ENCODE measurements around the gene CFAP61.

Gene CFAP61

DNA sequence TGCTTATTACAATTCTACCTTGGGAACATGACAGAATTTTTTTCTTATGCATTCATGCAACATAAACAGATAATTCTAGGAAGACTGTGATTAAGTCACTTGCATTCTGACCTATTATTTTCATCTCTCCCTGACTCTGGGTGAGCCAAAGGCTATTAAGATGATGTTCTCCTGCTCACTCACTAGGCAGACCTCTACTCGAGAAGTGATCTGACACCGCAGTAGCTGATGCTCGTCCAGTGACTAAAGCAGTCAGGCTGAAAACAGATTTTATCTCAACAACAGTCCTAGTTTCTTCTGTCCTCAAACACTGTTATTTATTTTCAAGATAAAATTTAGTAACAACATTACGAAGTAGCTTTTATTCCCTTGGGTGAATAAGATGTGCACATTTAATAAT is 17.8 kb upstream of the CFAP61 start:
- no peak for DNase-seq

DNA sequence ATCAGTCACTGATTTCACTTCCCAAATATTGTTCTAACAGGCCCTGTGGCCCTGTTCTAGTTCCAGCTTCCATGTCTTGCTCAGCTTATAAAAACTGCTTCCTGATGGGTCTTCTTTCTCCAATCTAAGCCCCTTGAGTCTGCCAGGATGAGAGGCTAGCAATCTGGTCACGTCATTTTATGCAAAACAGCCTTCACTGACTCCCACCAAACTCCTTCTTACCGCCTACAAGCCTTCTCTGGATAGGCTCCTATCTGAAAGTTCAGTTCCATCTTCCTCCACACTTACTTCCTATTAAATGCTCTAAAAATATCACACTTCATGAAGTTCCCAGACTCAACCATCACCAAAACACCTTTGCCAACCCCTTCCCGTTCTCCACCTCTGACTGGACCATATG is 15.6 kb upstream of the CFAP61 start:
- no peak for DNase-seq

DNA sequence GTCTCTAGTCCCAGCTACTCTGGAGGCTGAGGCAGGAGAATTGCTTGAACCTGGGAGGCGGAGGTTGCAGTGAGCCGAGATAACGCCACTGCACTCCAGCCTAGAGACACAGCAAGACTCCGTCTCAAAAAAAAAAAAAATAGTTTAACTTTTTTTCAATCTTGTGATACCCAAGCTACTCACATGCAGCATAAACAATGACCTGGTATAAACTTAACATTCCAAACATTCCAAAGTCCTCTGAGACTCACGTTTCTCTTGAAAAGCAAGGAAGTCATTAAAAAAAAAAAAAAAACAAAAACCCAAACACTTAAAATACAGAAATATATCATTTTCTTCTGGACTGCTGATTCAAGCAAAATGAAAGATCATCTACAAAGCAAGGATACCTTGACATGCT is 14.4 kb upstream of the CFAP61 start:
- DNase-seq, result no peak

DNA sequence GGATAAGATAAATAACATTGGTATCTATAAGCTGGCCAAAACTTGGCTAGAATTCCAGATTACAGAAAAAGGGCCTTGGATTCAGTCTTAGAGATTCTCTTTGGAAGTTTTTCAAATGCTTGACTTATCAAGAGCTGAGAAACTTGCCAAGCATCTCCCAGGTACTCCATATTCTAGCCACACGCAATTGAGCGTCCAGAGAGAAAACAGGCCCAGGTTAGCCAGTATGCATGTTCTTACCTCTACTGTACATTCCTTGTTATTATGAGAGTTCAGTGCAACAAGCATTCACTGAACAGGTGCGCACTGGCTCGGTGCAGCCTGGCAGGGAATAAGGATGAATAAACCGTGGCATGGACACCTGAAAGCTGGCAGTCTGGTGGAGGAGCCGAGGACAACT is 13.7 kb upstream of the CFAP61 start:
- DNase-seq, result no peak

DNA sequence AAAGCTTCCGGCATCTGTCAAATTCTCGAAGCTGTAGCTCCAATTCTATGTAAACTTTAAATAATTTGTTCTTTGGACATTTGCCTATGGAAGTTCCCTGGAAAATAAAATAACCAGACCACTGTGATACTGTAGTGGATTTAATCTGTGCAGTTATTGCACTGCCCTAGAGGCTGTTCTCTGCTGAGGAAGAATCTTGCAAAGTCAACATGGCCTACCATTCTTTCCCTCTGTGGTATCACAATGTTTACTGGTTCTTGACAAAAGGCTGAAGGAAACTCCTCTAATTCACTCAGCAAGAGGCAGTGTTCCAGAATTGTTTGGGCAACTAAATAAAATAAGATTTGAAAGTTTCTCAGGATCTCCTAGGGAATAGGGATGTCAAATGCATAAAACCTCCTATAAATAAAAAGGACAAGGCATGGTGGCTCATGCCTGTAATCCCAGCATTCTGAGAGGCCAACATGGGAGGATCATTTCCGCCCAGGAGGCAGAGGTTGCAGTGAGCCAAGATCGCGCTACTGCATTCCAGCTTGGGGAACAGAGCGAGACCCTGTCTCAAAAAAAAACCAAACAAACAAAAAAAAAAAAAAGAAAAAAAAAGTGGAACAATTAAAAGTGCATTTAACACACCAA is 12.5 kb upstream of the CFAP61 start:
- no peak for DNase-seq

DNA sequence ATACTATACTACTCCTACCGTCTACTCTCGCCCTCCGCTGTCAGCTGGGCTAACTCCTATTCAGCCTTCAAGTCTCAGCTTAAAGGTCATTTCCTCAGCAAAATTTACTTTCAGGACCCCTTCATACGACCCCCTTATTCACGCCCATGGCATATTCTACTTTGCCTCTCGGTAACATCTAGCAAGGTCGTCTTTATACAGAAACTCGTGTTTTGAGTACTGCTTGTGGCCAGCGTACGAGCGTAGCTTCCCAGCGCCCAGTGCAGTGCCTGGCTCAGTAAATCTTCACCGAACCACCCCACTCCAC is 612 bp upstream of the CFAP61 start:
- DNase-seq, result no peak

DNA sequence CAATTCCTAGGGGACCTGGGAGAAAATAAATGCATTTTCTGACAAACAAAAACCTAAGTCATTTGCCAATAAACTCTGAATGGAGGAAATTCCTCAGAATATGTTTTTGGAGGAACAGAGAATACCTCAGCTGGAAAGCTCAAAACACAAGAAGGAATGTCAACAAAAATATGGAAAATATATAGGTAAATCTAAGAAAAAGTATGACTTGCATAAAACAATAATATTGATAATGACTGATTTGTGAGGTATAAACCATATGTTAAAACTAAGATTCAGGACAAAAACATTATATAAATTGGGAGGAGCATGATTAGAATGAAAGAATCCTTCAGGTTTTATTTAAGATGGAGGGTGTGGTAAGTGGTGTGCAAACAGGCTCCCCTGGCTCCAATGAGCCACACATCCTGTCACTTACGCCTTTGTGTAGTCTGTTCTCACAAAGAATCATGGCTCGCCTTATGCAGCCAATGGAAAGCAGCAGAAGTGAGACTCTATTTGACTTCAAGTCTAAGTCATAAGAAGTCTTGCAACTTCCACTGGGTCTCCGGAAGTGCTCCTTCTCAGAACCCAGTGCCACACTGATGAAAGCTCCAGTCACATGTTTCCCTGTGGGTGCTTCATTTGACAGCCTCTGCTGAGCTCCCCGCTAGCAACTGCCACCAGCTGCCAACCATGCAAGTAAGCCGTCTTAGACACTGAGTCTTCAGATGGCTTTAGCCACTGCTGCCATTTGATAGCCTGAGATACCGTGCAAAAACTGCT is 8.1 kb downstream of the CFAP61 start:
- no peak for DNase-seq

DNA sequence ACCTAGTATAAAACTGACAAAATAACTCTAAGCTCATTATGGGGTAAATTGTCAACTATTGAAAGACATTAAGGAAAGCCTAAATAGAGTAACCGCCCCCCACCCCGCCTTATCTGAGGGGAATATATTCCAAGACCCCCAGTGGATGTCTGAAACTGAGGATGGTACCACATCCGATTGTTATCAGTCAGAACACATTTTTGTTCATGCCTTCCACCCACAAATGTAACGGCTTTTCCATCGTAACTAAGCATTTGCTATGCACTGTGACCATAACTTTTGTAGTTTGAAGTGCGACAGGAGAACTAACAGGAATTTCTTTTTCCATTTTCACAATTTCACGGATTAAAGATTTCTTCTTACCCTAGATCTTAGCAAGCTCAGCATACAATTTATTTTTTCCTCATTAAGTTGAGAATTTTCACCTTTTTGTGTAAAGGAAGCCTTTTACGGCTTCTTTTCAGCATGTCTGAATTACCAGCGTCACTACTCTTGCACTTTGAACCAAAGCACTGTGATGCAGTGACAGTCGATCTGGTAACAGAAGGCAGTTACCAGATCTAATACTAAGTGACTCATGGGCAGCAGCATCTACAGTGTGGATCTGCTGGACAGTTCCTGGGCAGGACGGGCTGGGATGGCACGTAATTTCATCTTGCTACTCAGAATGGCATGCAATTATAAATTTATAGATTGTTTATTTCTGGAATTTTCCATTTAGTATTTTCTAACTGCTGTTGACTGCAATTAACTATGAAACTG is 11.8 kb downstream of the CFAP61 start:
- no peak for DNase-seq

DNA sequence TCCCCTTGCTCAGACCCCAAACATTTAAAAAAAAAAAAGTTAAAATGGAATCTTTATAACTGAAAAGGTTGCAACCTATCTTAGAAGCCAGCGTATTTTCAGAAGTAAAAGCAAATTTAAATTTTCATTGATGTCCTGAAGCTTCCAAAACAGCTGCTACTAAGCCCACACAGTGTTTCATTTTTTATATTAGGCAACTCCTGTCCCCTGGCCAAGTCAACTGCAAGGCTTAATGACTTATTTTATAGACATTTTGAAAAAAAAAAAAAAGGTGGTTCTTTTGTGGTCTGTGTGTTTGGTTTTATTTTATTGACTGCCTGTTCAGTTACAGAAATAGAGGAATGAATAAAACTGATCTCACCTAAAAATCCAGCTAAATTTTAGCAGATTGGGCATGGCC is 13.0 kb downstream of the CFAP61 start:
- DNase-seq, result no peak

DNA sequence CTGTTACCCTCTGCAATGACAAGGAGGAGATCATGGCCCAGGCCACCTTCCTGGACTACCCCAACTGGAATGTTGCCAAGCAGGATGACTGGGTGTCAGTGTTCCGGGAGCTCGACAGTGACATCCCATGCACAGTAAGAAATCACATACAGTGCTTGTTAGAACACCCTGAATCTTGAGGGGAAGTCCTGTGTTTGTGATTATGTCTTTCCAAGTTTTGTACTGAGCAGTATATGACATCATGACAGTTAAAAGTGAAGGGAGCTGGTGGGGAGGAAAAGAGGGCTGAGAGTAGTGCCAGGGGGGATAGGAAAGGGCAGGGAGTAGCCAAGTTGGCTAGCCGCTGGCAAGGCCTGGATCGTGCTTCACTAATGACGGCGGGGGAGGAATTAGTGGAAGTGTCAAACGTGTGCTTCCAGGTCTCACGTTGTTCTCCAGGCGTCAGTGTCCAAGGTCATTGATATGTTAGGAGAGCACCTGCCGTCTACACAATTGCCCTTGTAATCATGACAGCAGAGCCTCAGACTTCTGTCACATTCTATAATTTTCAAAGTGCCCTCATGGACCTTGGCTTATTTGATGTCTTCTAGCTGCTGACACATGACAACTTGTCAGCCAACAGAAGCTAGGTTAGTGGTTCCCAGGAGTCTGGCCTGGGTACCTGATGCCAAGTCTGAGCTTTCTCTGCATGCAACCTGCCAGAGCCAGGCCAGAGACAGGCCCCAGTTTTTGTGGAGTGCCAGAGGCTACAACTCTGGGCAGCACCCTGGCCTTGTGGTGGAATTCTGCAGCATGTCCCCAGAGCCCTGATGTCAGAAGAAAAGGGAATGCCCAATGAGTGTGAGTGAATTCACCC is 18.8 kb downstream of the CFAP61 start:
- DNase-seq, result no peak

DNA sequence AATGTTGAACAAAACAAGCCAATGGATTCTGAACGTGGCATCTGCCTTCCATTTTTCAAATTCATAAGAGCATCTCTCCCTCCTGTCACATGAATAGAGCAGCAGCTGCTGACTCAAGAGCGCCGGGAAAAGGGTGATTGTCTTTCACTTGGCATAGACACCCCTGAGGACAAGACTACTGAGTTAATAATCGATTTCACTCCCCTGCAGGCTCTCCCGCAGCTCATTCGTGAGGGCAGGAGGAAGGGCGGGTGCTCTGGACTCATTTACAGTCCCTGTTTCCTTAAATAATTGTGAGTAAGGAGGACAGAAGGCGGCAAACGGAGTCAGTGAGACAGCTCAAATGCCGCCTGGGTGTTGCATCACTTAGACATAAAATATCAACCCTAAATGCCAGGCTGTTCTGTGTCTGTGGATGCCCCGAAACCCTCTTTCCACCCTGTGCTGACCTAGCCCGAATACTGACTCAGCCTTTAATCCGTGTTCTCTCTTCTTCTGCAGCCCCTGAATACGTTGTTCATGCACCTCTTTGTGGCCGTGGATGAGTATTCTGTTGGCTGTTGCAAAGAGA is 21.6 kb downstream of the CFAP61 start:
- DNase-seq, result no peak

DNA sequence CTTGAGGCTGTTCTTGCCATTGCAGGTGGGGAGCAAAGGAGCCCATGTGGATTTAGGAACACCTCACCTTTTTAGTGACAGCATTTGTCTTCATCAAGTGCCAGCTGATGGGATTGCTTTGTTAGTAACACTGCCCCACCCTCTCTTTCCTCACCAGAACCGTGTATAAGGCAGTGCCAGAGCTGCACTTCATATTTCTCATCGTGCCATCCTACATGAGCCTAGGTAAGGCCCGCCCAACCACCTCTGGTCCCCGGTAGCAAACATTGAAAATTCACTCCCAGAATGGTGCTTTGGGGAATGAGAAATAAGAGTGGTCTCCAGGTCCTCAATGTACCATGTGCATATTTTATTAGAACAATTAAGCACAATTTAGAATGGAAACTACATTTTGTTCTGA is 22.7 kb downstream of the CFAP61 start:
- DNase-seq, result no peak

DNA sequence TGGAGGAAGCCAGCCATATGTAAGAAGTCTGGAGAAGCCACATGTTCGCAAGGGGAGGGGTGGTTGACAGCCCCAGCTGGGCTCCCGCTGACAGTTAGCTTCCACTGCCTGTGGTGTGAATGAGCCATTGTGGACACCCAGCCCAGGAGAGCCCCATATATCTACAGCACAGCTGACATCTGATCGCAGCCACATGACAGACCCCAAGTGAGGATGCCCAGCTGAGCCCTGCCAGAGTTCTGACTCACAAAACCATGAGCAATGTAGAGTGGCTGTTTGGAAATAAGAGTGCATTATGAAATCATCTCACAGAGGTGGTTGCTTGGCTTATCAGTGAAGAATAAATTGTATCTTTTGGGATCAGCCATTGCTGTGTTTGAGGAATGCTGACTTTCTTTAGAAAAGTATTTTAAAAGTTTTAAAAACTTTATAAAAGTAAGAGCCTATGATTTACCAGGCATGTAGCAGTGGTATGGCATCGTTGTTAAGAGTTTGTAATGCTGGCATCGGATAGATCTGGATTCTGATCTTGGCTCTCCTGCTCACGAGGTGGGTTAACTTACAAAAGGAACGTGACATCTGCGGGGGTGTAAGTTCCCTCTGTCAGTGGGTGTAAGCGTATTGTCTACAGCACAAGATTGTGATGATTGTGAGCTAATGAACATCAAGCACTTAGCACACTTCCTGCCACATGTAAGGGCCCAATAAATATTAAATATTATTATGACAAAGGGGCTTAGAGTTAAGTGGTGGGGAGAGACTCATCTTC is 24.1 kb downstream of the CFAP61 start:
- no peak for DNase-seq

DNA sequence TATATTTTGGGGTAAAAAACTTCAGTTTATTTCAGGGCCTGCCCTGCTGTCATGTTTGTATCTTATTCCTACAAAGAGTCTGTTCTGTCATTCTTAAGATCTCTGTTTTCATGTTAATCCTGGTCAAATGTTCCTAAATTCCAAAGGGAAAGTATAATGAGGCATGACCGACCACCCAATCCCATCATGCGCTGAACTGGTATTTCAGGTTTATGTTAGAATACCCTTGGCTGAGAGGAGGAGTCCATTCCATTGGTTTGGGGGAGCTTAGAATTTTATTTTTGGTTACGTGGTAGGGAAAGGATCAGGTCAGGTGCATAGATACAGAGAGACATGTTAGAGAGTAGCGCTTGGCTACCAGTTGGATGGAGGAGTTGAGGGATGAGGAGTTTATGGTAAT is 25.7 kb downstream of the CFAP61 start:
- no peak for DNase-seq

DNA sequence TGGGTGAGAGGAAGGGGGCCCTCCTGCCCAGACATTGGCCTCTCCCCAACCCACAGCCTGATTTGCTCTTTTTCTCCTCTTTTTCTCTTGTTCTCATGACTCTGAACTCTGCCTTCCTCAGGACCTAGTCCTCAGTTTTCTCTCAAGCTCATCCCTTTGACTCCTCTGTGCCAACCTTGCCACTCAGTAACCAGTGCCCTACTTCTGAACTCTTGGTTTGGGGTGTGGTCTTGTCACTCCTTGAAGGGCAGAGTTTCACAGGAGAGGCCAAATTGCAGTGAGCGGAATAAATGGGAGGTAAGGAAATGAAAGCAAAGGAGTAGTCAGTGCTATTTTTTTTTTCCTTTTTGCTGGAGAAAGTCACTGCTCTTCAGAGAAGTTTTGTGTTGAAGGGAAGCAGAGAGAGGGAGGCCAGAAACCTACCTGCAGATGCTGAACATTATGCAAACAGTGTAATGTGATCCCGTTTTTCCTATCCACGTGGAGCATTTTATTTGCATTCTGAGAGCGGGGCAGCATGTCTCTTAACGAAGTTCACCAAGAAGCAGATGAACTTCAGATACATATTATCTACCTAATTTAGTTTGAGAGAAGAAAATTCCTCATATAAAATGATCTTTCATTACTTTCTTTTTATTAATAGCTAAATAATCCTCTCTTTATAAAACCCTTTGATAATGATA is 26.9 kb downstream of the CFAP61 start:
- no peak for DNase-seq

DNA sequence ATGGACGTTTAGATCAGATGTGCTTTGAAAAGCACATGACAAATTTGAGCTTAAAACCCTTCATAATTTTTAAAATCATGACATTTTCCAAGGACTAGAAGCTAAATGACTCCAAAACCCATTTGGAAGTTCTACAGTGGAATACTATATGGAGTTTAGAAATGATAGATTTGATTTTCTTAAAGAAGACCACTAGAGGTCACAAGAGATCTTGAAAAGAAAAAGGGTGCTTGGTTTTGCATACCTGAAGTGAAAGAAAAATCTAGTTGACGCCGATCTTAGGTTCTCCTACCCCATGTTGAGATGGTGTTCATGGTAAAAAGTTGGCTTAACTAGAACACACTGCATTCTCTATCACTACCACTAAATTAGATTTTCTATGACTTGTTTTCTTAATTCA is 31.5 kb downstream of the CFAP61 start:
- DNase-seq, result peak; percentile 41

DNA sequence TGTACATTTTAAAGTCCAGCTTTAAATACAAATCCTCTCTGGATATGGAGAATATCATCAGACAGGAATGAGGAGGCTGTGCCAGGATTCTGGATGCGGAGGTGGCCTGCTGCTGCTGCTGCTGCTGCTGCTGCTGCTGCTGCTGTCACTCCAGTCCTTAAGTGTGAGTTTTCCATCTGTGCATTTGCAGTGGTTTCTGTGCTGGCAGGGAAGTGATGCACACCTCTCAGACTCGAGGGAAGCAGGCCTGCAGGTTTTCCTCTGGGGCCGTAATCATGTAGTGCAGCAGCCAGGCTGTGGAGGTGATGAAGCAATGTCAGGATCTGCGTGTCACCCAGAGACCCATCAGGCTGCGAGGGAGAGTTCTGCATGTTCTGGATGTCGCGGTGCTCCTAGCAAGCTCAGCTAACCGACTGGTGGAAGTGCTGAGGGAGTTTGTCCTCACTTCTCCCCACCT is 32.0 kb downstream of the CFAP61 start:
- no peak for DNase-seq

DNA sequence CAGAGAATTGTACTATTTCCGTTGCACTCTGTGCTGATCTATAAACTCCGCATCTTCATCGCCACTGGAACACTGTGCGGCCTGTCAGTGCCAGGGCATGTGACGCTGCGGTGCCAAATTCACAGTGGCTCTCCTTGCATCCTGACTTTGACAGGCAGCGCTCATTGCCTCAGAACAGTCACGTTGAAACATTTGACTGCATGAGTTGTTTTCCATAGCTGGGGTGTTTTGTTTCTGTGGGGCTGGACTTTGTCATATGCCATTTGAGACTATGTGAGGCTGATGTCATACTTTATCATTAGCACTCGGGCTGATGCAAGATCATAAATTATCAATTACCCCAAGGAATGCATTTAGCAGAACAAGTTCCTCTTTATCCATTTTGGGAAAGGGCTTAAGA is 32.7 kb downstream of the CFAP61 start:
- DNase-seq, result no peak

DNA sequence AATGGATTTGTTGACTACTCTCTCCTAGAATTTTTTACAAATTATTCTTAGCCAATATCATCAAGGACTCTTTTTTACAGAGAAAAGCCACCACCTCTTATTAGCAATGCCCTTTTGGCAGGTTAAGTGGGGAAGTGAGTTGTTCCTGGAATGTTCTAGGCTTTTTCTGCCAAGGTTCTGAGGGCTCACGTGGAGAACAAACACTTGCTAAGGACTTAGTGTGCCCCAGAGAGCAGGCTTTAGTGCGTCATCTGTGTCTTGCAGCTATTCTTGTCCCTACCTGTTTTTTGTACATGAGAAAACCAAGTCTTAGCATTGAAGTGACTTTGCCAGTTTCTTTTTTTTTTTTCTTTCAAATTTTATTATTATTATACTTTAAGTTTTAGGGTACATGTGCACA is 33.5 kb downstream of the CFAP61 start:
- no peak for DNase-seq

DNA sequence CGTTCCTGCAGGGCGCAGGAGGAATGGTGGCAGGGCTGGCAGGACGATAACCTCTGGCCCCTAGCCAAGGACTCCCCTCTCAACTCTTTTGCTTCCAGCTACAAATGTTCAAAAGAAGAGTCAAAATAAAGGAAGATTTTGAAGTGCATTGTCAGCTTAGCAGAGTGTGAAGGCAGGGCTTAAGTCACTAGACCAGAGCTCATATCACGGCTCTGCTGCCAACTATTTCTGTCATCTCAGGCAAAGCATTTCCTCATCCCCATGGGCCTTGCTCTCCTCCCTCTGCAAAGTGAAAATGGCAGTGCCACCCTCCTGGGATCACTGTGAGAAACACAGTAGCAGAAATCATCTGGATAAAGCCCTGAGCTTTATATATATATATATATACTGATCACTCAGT is 36.7 kb downstream of the CFAP61 start:
- no peak for DNase-seq

DNA sequence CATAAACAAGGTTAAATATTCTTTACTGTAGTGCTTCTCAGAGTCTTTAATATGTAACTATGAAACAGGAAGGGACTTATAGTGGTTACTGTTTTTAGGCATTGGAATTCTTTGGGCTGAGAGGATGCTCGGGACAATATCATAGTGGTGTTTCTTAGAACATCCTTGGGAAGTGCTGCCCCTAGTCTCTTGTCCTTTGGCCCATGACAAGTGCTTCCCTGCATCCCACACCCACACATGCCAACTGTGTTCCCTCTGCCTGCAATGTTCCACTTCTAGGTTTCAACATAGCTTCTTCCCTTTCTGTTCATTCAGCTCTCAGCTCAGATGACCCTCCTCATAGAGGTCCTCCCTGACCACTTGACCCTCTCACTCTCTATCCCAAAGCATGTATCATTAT is 37.6 kb downstream of the CFAP61 start:
- DNase-seq, result no peak

DNA sequence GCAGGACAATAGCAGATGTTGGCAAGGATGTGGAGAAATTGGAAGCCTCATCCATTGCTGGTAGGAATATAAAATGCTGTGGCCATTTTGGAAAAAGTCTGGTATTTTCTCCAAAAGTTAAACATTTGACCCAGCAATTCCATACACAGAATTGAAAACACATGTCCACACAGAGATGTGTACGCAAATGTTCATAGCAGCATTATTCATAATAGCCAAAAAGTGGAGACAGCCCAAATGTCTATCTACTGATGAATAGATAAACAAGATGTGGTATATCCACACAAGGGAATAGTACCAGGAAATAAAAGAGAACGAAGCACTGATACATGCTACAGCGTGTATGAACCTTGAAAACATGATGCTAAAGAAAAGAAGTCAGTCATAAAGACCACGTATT is 40.5 kb downstream of the CFAP61 start:
- no peak for DNase-seq

Data from CD4-positive, alpha-beta T cell treated with Interleukin-17A for 1 hour (primary cell).